Right hindlimb (tissue), 1 donor: ENCODE data around the gene VPS33A.
A peak's percentile ranks its signal among the peaks of the same experiment; 100 is the strongest.
"Not testable (repeated sequence)": the region's sequence is repeated elsewhere in the genome, so short reads cannot be mapped to it uniquely, and the experiment has no call there.

Experiments used
- DNase-seq: peaks from one replicate; pipeline ENCODE4 v3.0.0-alpha.2; 2018

The VPS33A gene

GRCh38 chr12:122203301-122204166, 62.8 kb downstream of the VPS33A start, which contains the start of gene B3GNT4:
Gene B3GNT4, plus strand, starts transcription at chr12:122203709. Its CDS starts 910 bp downstream, at chr12:122204619.
- peak; percentile 57 for DNase-seq

- DNase-seq: not testable (repeated sequence)
Observed at GRCh38 chr12:122202811-122203210, 63.5 kb downstream of the VPS33A start.

- DNase-seq: no peak
Observed at GRCh38 chr12:122202017-122202416, 64.3 kb downstream of the VPS33A start.

GRCh38 chr12:122201381-122201780, 64.9 kb downstream of the VPS33A start:
- DNase-seq: no peak

GRCh38 chr12:122200541-122201175, 65.6 kb downstream of the VPS33A start:
- no peak for DNase-seq

GRCh38 chr12:122199484-122200355, 66.6 kb downstream of the VPS33A start:
- DNase-seq: no peak

GRCh38 chr12:122197612-122197966, 68.7 kb downstream of the VPS33A start:
- no peak for DNase-seq

GRCh38 chr12:122195405-122195804, 70.9 kb downstream of the VPS33A start:
- no peak for DNase-seq

- no peak for DNase-seq
Observed at GRCh38 chr12:122194804-122195203, 71.5 kb downstream of the VPS33A start.

- no peak for DNase-seq
Observed at GRCh38 chr12:122192441-122192840, 73.9 kb downstream of the VPS33A start.

GRCh38 chr12:122190842-122191668, 75.2 kb downstream of the VPS33A start:
- DNase-seq: no peak

- DNase-seq: no peak
Observed at GRCh38 chr12:122189626-122190475, 76.4 kb downstream of the VPS33A start.

GRCh38 chr12:122187466-122187865, 78.8 kb downstream of the VPS33A start:
- no peak for DNase-seq

- DNase-seq: no peak
Observed at GRCh38 chr12:122185494-122186082, 80.7 kb downstream of the VPS33A start.

- no peak for DNase-seq
Observed at GRCh38 chr12:122185079-122185478, 81.2 kb downstream of the VPS33A start.

- DNase-seq: no peak
Observed at GRCh38 chr12:122184517-122184916, 81.8 kb downstream of the VPS33A start.

- no peak for DNase-seq
Observed at GRCh38 chr12:122183588-122183940, 82.7 kb downstream of the VPS33A start.

GRCh38 chr12:122182887-122183587, 83.3 kb downstream of the VPS33A start, which contains the start of gene LRRC43:
Gene LRRC43, plus strand, starts transcription at chr12:122183123. Its CDS starts 22 bp downstream, at chr12:122183145.
- peak; percentile 61 for DNase-seq
